ENCODE results near the gene BLOC1S4.

BLOC1S4 gene

DNA sequence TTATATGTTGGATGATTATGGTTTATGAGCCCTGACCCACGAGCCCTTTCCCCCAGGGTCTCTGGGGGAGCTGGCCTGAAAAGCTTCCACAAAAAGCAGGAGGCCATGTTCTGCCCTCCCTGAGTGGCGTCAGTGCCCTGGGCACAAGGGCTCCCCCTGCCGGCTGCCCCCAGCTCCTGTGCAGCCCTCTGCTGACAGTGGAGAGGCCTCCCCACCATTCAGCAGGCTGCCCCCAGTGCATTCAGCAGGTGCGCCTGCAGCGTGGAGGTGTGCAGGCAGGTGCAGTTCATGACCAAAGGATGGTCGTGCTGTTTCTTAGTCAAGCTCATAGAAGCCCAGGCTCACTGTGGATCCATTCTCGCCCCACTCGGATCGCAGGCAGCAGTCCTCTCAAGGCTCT is 34.8 kb upstream of the BLOC1S4 start:
- H3K4me1 ChIP-seq (ENCODE audit: insufficient read depth, low read length, poor library complexity, severe bottlenecking): peaks cover 14% of the 10 kb centered on the region
- no peak for TF ChIP-seq EZH2phosphoT487 (IDR thresholded peaks at IDR 0.05; ENCODE audit: borderline replicate concordance)
- TF ChIP-seq, protein P1, sequence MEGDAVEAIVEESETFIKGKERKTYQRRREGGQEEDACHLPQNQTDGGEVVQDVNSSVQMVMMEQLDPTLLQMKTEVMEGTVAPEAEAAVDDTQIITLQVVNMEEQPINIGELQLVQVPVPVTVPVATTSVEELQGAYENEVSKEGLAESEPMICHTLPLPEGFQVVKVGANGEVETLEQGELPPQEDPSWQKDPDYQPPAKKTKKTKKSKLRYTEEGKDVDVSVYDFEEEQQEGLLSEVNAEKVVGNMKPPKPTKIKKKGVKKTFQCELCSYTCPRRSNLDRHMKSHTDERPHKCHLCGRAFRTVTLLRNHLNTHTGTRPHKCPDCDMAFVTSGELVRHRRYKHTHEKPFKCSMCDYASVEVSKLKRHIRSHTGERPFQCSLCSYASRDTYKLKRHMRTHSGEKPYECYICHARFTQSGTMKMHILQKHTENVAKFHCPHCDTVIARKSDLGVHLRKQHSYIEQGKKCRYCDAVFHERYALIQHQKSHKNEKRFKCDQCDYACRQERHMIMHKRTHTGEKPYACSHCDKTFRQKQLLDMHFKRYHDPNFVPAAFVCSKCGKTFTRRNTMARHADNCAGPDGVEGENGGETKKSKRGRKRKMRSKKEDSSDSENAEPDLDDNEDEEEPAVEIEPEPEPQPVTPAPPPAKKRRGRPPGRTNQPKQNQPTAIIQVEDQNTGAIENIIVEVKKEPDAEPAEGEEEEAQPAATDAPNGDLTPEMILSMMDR (conservative IDR thresholded peaks at IDR 0.05; ENCODE audit: low read length): no peak

DNA sequence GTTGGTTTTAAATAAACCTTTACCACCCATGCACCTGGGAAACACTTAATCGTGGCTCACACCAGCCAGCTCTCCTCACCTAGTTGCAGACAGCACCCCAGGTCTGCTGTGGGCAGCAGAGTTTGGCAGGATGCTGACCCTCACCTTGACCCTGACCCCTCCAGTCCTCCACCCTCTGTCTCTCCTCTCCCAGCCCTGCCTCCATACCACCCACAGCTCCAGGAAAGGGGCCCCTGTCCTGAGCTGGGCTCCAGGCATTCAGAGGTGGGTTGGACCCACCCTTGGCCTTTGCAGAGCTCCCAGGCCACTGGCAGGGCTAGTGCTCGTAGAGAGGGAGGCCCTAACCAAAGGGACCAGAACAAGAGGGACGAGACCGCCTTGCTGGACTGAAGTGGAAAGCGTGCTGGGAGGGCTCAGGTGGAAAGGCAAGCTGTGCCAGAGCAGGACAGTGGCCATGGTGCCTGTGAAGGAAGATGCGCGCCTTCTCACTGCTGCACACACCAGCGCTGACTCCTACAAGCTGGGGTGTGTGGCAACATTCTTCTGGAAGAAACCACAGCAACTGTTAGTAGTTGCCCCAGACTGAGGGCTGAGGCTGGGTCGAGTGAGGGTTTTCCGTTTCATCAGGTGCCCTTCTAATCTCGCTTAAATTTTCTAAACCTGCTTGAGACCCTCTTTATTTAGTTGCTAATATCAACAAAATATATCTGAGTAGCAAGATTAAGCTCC is 32.9 kb upstream of the BLOC1S4 start:
- Histone ChIP-seq H3K9me2 (replicated peaks; ENCODE audit: low read depth, low read length) (no peaks in the 10 kb centered on the region), H3K9ac (ENCODE audit: low read depth, low read length, poor library complexity, severe bottlenecking) (no peak overlapping the region), H4K20me1 (ENCODE audit: insufficient read depth, low read length, poor library complexity, severe bottlenecking) (no peaks in the 10 kb centered on the region), H3K27me3 (ENCODE audit: insufficient read depth, low read length, poor library complexity, severe bottlenecking) (no peaks in the 10 kb centered on the region), H3K36me3 (ENCODE audit: insufficient read depth, low read length) (no peaks in the 10 kb centered on the region), H3K79me2 (ENCODE audit: insufficient read depth, low read length) (peaks cover 21% of the 10 kb centered on the region; the same call in 1 of the 2 replicates), H3F3A (ENCODE audit: low read depth) (no peaks in the 10 kb centered on the region), H2AFZ (ENCODE audit: low read length) (no peak overlapping the region), H3K4me2 (ENCODE audit: low read depth, low read length, poor library complexity, severe bottlenecking) (no peak overlapping the region), H3K4me1 (ENCODE audit: insufficient read depth, low read length, poor library complexity, severe bottlenecking) (peaks cover 7% of the 10 kb centered on the region), H3K9me3 (ENCODE audit: insufficient read depth, low read depth, low read length) (no peaks in the 10 kb centered on the region), H3K4me3 (ENCODE audit: low read length, poor library complexity, severe bottlenecking) (no peak overlapping the region)
- TF ChIP-seq, protein P1 (conservative IDR thresholded peaks at IDR 0.05; ENCODE audit: low read length): no peak
- no peak for TF ChIP-seq EZH2phosphoT487 (IDR thresholded peaks at IDR 0.05; ENCODE audit: borderline replicate concordance)

More for the DNA sequence above, 34.8 kb upstream of the BLOC1S4 start:
- no peaks in the 10 kb centered on the region for H3K36me3 ChIP-seq (ENCODE audit: insufficient read depth, low read length)
- H4K20me1 ChIP-seq (ENCODE audit: insufficient read depth, low read length, poor library complexity, severe bottlenecking): peaks cover 17% of the 10 kb centered on the region
- no peak overlapping the region for H3K9ac ChIP-seq (ENCODE audit: low read depth, low read length, poor library complexity, severe bottlenecking)
- H3K9me2 ChIP-seq (replicated peaks; ENCODE audit: low read depth, low read length): no peaks in the 10 kb centered on the region
- peaks cover 33% of the 10 kb centered on the region for H3K79me2 ChIP-seq (ENCODE audit: insufficient read depth, low read length)
- H3K27me3 ChIP-seq (ENCODE audit: insufficient read depth, low read length, poor library complexity, severe bottlenecking): no peaks in the 10 kb centered on the region
- H3K4me3 ChIP-seq (ENCODE audit: low read length, poor library complexity, severe bottlenecking): no peak overlapping the region
- H3F3A ChIP-seq (ENCODE audit: low read depth): no peaks in the 10 kb centered on the region
- H3K4me2 ChIP-seq (ENCODE audit: low read depth, low read length, poor library complexity, severe bottlenecking): no peak overlapping the region
- H2AFZ ChIP-seq (ENCODE audit: low read length): no peak overlapping the region
- no peaks in the 10 kb centered on the region for H3K9me3 ChIP-seq (ENCODE audit: insufficient read depth, low read depth, low read length)

DNA sequence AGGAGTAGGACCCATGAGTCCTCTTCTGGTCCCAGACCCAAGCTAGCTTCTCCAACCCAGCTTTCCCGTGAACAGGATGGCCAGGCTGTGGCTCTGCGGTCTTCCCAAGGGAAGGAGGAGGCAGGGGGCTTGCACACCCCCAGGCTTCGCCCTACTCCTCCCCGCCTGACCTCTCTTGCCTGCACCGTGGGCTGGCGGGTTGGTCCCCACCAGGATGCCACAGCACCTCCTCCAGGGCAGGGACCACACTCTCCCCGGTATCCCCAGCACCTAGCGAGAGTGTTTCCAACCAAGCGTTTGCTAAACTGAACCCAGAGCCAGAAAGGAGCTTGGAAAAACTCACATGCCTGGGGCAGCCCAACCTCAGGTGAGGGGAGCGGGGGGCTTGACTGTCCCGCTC is 31.3 kb upstream of the BLOC1S4 start:
- H3K9me2 ChIP-seq (replicated peaks; ENCODE audit: low read depth, low read length): no peaks in the 10 kb centered on the region
- H3K4me3 ChIP-seq (ENCODE audit: low read length, poor library complexity, severe bottlenecking): no peak overlapping the region
- no peaks in the 10 kb centered on the region for H3K27me3 ChIP-seq (ENCODE audit: insufficient read depth, low read length, poor library complexity, severe bottlenecking)
- H3K79me2 ChIP-seq (ENCODE audit: insufficient read depth, low read length): peaks cover 20% of the 10 kb centered on the region; the same call in 1 of the 2 replicates
- H3K36me3 ChIP-seq (ENCODE audit: insufficient read depth, low read length): no peaks in the 10 kb centered on the region
- no peaks in the 10 kb centered on the region for H4K20me1 ChIP-seq (ENCODE audit: insufficient read depth, low read length, poor library complexity, severe bottlenecking)
- H3F3A ChIP-seq (ENCODE audit: low read depth): no peaks in the 10 kb centered on the region
- no peak overlapping the region for H2AFZ ChIP-seq (ENCODE audit: low read length)
- no peak overlapping the region for H3K4me2 ChIP-seq (ENCODE audit: low read depth, low read length, poor library complexity, severe bottlenecking)
- peaks cover 22% of the 10 kb centered on the region for H3K4me1 ChIP-seq (ENCODE audit: insufficient read depth, low read length, poor library complexity, severe bottlenecking)
- no peaks in the 10 kb centered on the region for H3K9me3 ChIP-seq (ENCODE audit: insufficient read depth, low read depth, low read length)
- TF ChIP-seq, protein P1 (conservative IDR thresholded peaks at IDR 0.05; ENCODE audit: low read length): no peak
- no peak for TF ChIP-seq EZH2phosphoT487 (IDR thresholded peaks at IDR 0.05; ENCODE audit: borderline replicate concordance)
- H3K9ac ChIP-seq (ENCODE audit: low read depth, low read length, poor library complexity, severe bottlenecking): no peak overlapping the region

Data from Loucy (cell line).